Measurements from ENCODE around the gene RICTOR. TPM values are rescaled to one million over a fixed set of nuclear protein-coding genes. Genes with fewer than 3 reads are reported as not detected.

Gene RICTOR
- total and polyA plus RNA-seq, 9 of the 15 experiments (the other 6 are each of a cell fraction or from before 2014, with no cell fraction given): 13.9 to 46.6 (median 22.6) TPM

GRCh38 chr5:39076757-39077728 is 2.8 kb upstream of the RICTOR start (continued):
- TF ChIP-seq NR2C2 (CRISPR knock-in tag; IDR thresholded peaks at IDR 0.05) (no peak), NR2C2 (tag; IDR thresholded peaks at IDR 0.05) (no peak), ZNF644 (tag; IDR thresholded peaks at IDR 0.05; ENCODE audit: low read depth) (no peak), ZFP1 (CRISPR knock-in tag; IDR thresholded peaks at IDR 0.05) (no peak), SMC3 (conservative IDR thresholded peaks at IDR 0.05; ENCODE audit: insufficient read depth, low read depth, low read length) (no peak), RNF219 (CRISPR knock-in tag; IDR thresholded peaks at IDR 0.05) (no peak), FOXA1 (IDR thresholded peaks at IDR 0.05; ENCODE audit: borderline replicate concordance) (no peak), TCF15 (CRISPR knock-in tag; IDR thresholded peaks at IDR 0.05) (no peak), ZNF511 (CRISPR knock-in tag; IDR thresholded peaks at IDR 0.05) (no peak), BRD9 (IDR thresholded peaks at IDR 0.05; ENCODE audit: low read depth, partially characterized antibody) (peak; percentile 91), KAT7 (CRISPR knock-in tag; IDR thresholded peaks at IDR 0.05; ENCODE audit: borderline replicate concordance) (no peak; the same call in 1 of the 2 replicates), HEY1 (CRISPR knock-in tag; IDR thresholded peaks at IDR 0.05; ENCODE audit: borderline replicate concordance) (no peak), ZNF324 (CRISPR knock-in tag; IDR thresholded peaks at IDR 0.05) (no peak)
- TF ChIP-seq, protein P1, sequence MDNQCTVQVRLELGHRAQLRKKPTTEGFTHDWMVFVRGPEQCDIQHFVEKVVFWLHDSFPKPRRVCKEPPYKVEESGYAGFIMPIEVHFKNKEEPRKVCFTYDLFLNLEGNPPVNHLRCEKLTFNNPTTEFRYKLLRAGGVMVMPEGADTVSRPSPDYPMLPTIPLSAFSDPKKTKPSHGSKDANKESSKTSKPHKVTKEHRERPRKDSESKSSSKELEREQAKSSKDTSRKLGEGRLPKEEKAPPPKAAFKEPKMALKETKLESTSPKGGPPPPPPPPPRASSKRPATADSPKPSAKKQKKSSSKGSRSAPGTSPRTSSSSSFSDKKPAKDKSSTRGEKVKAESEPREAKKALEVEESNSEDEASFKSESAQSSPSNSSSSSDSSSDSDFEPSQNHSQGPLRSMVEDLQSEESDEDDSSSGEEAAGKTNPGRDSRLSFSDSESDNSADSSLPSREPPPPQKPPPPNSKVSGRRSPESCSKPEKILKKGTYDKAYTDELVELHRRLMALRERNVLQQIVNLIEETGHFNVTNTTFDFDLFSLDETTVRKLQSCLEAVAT (IDR thresholded peaks at IDR 0.05): peak in 1 of 2 experiments; percentile 83; a peak in 2 of 4 replicates
- TF ChIP-seq, protein P2, sequence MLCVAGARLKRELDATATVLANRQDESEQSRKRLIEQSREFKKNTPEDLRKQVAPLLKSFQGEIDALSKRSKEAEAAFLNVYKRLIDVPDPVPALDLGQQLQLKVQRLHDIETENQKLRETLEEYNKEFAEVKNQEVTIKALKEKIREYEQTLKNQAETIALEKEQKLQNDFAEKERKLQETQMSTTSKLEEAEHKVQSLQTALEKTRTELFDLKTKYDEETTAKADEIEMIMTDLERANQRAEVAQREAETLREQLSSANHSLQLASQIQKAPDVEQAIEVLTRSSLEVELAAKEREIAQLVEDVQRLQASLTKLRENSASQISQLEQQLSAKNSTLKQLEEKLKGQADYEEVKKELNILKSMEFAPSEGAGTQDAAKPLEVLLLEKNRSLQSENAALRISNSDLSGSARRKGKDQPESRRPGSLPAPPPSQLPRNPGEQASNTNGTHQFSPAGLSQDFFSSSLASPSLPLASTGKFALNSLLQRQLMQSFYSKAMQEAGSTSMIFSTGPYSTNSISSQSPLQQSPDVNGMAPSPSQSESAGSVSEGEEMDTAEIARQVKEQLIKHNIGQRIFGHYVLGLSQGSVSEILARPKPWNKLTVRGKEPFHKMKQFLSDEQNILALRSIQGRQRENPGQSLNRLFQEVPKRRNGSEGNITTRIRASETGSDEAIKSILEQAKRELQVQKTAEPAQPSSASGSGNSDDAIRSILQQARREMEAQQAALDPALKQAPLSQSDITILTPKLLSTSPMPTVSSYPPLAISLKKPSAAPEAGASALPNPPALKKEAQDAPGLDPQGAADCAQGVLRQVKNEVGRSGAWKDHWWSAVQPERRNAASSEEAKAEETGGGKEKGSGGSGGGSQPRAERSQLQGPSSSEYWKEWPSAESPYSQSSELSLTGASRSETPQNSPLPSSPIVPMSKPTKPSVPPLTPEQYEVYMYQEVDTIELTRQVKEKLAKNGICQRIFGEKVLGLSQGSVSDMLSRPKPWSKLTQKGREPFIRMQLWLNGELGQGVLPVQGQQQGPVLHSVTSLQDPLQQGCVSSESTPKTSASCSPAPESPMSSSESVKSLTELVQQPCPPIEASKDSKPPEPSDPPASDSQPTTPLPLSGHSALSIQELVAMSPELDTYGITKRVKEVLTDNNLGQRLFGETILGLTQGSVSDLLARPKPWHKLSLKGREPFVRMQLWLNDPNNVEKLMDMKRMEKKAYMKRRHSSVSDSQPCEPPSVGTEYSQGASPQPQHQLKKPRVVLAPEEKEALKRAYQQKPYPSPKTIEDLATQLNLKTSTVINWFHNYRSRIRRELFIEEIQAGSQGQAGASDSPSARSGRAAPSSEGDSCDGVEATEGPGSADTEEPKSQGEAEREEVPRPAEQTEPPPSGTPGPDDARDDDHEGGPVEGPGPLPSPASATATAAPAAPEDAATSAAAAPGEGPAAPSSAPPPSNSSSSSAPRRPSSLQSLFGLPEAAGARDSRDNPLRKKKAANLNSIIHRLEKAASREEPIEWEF (CRISPR knock-in tag; IDR thresholded peaks at IDR 0.05): no peak
